CD4-positive, alpha-beta T cell (primary cell): ENCODE results near the gene IDUA. TPM values are rescaled to one million over a fixed set of nuclear protein-coding genes. Genes with fewer than 3 reads are reported as not detected.

Experiments used
- ATAC-seq: fragments of 200-7000 bp; cut with Tn5 transposase; one replicate; pipeline ENCODE4 v1.10.0; 2022; ENCODE audit warnings: mild to moderate bottlenecking; ENCODE audit not compliant: poor library complexity
- CTCF ChIA-PET: fragments of 350-600 bp; sonication (Branson Sonifier 250); formaldehyde crosslinking; loops from one replicate; lab custom pipeline; 2021; ENCODE audit warnings: antibody characterized with exemption, inconsistent platforms; lab: Charles Lee
- POLR2A ChIA-PET: fragments of 350-600 bp; sonication (Branson Sonifier 250); formaldehyde crosslinking; loops from one replicate; lab custom pipeline; 2021; ENCODE audit warnings: antibody characterized with exemption, inconsistent platforms; lab: Charles Lee
- DNase-seq, 14 experiments: peaks; one replicate each; pipeline ENCODE4 v3.0.0-alpha.2; 2013 to 2020; ENCODE audit warnings: mixed read lengths in 2 of 14
- H3K27ac ChIP-seq, 2 donors: one replicate each; pipeline versions ENCODE4 v1.5.1 to v1.7.0; 2013; ENCODE audit warnings: low read length in 2 of 2, low read depth in 1 of 2, mild to moderate bottlenecking in 1 of 2
- H3K27me3 ChIP-seq, 2 experiments: 1 replicate in 1 of 2; 2 replicates in 1 of 2; pipeline versions ENCODE4 v1.6.1 to v1.7.0; 2013; ENCODE audit warnings: low read length in 2 of 2, control low read depth in 1 of 2, mild to moderate bottlenecking in 1 of 2, moderate library complexity in 1 of 2; ENCODE audit not compliant: insufficient read depth in 2 of 2, control insufficient read depth in 1 of 2
- H3K36me3 ChIP-seq: one replicate; pipeline ENCODE4 v1.6.1; 2013; ENCODE audit warnings: low read length, control low read depth; ENCODE audit not compliant: insufficient read depth
- H3K4me1 ChIP-seq: one replicate; pipeline ENCODE4 v1.6.1; 2013; ENCODE audit warnings: low read length, control low read depth; ENCODE audit not compliant: insufficient read depth
- H3K4me3 ChIP-seq: one replicate; pipeline ENCODE4 v1.5.1; 2013; ENCODE audit warnings: mild to moderate bottlenecking, low read length, moderate library complexity
- H3K9me3 ChIP-seq, 2 experiments: 1 replicate in 1 of 2; 2 replicates in 1 of 2; pipeline versions ENCODE4 v1.6.1 to v1.7.0; 2013; ENCODE audit warnings: low read length in 2 of 2, mild to moderate bottlenecking in 2 of 2, control low read depth in 1 of 2, moderate library complexity in 1 of 2; ENCODE audit not compliant: control insufficient read depth in 1 of 2, insufficient read depth in 1 of 2
- H3K27ac Mint-ChIP-seq: one replicate; pipeline ENCODE4 v1.8.0; 2020; ENCODE audit warnings: mixed read lengths
- H3K27me3 Mint-ChIP-seq: one replicate; pipeline ENCODE4 v1.8.0; 2021; ENCODE audit warnings: mixed read lengths
- H3K36me3 Mint-ChIP-seq: one replicate; pipeline ENCODE4 v1.8.0; 2021; ENCODE audit warnings: low read depth, mixed read lengths
- H3K4me1 Mint-ChIP-seq: one replicate; pipeline ENCODE4 v1.8.0; 2021; ENCODE audit warnings: low read depth, mixed read lengths
- H3K4me3 Mint-ChIP-seq: one replicate; pipeline ENCODE4 v1.8.0; 2020; ENCODE audit warnings: mild to moderate bottlenecking, mixed read lengths
- H3K9me3 Mint-ChIP-seq: one replicate; pipeline ENCODE4 v1.8.0; 2020; ENCODE audit warnings: mixed read lengths
- intact Hi-C, 2 experiments: fragments of 100-400 bp; cut with DNase I in 1 of 2; cut with micrococcal nuclease in 1 of 2; formaldehyde crosslinking; loops; one replicate each; pipeline versions ENCODE4 v1.15.1 to v1.9.0; 2023 to 2025; cut with DNase I, micrococcal nuclease
- total RNA-seq, 174 experiments: library from RNA in 2 of 174; stranded (reverse) in 2 of 174; gene quantifications; one replicate each; pipeline ENCODE4 v1.2.3 and lab custom pipeline; 2021 to 2026
- TF ChIP-seq, protein P1 (sequence below): fragments of 200-600 bp; IDR thresholded peaks from one replicate; pipeline ENCODE4 v1.8.0; 2022; ENCODE audit warnings: antibody characterized with exemption, mild to moderate bottlenecking

The IDUA gene
- total RNA-seq, 2 experiments from 2014 or later = 70.2 to 77.8 TPM

DNA sequence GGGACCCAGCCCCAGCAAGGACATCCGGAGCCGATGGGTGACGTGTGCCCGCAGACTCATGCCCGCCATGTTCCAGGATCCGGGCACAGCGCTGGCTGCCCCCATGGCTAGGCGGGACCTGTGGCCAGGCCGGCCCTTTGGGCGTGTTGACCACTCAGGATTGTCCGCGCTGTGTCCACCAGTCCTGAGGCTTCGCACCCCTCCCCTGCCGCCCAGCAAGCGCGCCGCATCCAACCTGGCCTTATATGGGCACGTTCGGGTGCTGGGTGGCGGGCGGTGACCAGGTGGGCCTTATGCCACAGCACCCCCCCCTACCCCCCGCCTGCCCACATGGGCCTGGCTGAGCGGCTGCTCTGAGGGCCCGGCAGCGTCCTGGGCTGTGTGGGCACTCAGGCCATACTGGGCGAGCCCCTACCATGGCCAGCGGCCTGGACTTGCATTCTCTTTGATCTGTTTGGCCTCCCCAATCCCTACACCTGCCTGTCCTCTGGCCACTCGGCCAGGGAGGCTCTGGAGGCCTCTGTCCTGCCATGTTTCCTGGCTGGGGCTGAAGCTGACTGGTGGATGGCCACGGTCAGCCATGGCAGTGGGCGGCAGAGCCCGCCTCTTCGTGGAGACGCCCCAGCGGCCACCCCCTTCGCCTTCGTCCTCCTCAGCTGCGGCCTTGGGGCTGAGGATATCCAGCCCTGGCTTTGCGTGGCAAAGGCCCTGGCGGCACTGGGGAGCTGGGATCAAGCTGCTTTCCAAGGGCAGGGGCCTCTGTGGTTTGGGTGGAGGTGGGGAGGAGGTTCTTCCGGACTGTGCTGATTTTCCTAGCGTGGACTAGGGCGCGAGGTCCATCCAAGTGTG lies 26.6 kb downstream of the IDUA start:
- ChIA-PET POLR2A (no interaction called here), CTCF (no interaction called here)
- peaks cover 6 to 7% of the 10 kb centered on the region in 2 experiments for H3K27me3 ChIP-seq
- H3K27me3 Mint-ChIP-seq = peaks cover 14% of the 10 kb centered on the region
- no peak for ATAC-seq
- H3K9me3 ChIP-seq = no peaks in the 10 kb centered on the region
- TF ChIP-seq, protein P1, sequence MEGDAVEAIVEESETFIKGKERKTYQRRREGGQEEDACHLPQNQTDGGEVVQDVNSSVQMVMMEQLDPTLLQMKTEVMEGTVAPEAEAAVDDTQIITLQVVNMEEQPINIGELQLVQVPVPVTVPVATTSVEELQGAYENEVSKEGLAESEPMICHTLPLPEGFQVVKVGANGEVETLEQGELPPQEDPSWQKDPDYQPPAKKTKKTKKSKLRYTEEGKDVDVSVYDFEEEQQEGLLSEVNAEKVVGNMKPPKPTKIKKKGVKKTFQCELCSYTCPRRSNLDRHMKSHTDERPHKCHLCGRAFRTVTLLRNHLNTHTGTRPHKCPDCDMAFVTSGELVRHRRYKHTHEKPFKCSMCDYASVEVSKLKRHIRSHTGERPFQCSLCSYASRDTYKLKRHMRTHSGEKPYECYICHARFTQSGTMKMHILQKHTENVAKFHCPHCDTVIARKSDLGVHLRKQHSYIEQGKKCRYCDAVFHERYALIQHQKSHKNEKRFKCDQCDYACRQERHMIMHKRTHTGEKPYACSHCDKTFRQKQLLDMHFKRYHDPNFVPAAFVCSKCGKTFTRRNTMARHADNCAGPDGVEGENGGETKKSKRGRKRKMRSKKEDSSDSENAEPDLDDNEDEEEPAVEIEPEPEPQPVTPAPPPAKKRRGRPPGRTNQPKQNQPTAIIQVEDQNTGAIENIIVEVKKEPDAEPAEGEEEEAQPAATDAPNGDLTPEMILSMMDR = no peak
- DNase-seq = peak in 1 of 14 experiments; percentile 53
- intact Hi-C loops = loop anchor here (5.0 kb wide), 5 partner anchors 39 to 334 kb away; partner anchors contain the start of genes UVSSA (in 2 of the 2), GAK (in 1 of the 2) and TMEM175 (in 1 of the 2)
- peaks cover 14% of the 10 kb centered on the region for H3K4me1 Mint-ChIP-seq
- no peak overlapping the region for H3K27ac Mint-ChIP-seq
- peak overlapping the region; percentile 81 for H3K4me3 Mint-ChIP-seq
- no peaks in the 10 kb centered on the region for H3K36me3 ChIP-seq
- peaks cover 5% of the 10 kb centered on the region for H3K36me3 Mint-ChIP-seq
- no peak overlapping the region for H3K4me3 ChIP-seq
- no peak overlapping the region for H3K27ac ChIP-seq
- no peaks in the 10 kb centered on the region for H3K9me3 Mint-ChIP-seq
- H3K4me1 ChIP-seq = peaks cover 29% of the 10 kb centered on the region

DNA sequence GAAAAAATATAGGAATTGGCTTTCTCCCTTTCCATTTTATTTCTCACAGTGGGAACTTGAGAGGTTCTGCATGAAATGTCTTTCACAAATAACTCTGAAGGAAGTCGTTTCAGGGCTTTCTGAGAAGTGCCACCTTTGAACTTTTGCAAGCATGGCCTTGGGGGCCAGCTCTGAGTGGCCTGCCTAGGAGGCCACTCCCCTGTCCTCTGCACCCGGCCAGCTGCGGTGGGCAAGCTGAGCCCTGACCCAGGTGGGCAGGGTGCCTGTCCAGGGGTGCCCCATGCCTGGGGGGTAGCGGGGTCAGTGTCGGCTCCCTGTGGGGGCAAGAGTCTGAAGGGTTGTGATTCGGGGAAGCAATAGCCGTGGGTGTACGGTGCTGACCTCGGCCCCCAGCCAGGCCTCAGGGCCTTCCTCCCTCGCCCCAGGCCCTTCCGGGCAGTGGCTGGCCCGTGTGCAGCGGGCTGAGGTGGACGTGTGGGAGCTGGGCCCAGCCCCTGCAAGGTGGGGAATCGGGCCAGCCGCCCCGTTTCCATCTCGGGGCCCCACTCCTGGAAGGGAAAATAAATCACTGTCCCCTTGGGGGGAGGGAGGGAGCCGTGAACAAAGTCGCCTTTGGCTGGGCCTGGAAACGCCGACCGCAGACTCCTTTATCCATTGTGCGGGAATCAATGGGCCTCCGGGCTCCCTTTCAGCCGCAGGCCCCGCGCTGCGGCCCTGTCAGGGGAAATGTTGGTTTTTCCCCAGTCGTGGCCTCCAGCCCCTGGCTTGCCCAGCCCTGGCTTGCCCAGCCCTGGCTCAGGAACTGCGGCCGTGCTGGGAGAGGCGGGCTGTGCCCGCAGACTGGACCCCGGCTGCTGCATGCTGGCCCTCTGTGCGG lies 27.7 kb downstream of the IDUA start:
- H3K36me3 Mint-ChIP-seq = peaks cover 5% of the 10 kb centered on the region
- H3K27me3 ChIP-seq = no peaks in the 10 kb centered on the region
- no peak overlapping the region for H3K4me3 ChIP-seq
- H3K9me3 ChIP-seq = no peaks in the 10 kb centered on the region
- no peaks in the 10 kb centered on the region for H3K9me3 Mint-ChIP-seq
- TF ChIP-seq, protein P1 = no peak
- H3K4me1 ChIP-seq = peaks cover 25% of the 10 kb centered on the region
- intact Hi-C loops = loop anchor here (5.0 kb wide), 5 partner anchors 38 to 333 kb away; partner anchors contain the start of genes UVSSA (in 2 of the 2), GAK (in 1 of the 2) and TMEM175 (in 1 of the 2)
- no peak for DNase-seq
- peak overlapping the region; percentile 81 for H3K4me3 Mint-ChIP-seq
- H3K27me3 Mint-ChIP-seq = peaks cover 6% of the 10 kb centered on the region
- ChIA-PET CTCF (no interaction called here), POLR2A (no interaction called here)
- ATAC-seq = no peak
- no peak overlapping the region for H3K27ac Mint-ChIP-seq
- H3K27ac ChIP-seq = no peak overlapping the region
- H3K4me1 Mint-ChIP-seq = peaks cover 7% of the 10 kb centered on the region
- no peaks in the 10 kb centered on the region for H3K36me3 ChIP-seq

DNA sequence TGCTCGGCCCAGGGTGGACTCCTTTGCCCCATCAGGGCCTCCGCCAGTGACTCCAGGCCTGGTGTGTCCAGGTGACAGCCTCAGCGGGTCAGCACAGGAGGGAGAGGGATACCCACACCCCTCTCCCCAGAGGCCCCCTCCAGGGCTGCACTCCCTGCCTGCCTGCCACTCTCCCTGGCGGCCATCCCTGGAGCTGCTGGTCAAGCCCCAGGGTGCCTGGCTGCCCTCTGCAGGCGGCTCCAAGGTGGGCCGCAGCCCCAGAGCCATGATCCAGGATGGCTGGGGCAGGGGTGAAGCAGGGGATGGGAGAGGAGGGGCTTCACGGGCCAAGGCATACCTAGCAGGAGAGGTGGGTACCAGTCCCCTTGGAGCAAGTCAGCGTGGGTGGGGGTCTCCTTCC lies 28.3 kb downstream of the IDUA start:
- no peak overlapping the region for H3K27ac ChIP-seq
- CTCF ChIA-PET = no interaction called here
- intact Hi-C loops = no loop called here
- Mint-ChIP-seq H3K9me3 (no peaks in the 10 kb centered on the region), H3K27me3 (peaks cover 6% of the 10 kb centered on the region), H3K36me3 (peaks cover 5% of the 10 kb centered on the region), H3K4me3 (no peak overlapping the region), H3K27ac (no peak overlapping the region), H3K4me1 (peaks cover 12% of the 10 kb centered on the region)
- DNase-seq = no peak
- no peaks in the 10 kb centered on the region for H3K9me3 ChIP-seq
- H3K27me3 ChIP-seq = no peaks in the 10 kb centered on the region
- H3K4me1 ChIP-seq = peaks cover 29% of the 10 kb centered on the region
- no peaks in the 10 kb centered on the region for H3K36me3 ChIP-seq
- ATAC-seq = no peak
- TF ChIP-seq, protein P1 = no peak
- H3K4me3 ChIP-seq = no peak overlapping the region
- POLR2A ChIA-PET = no interaction called here
